ENCODE measurements around the gene SHC2. TPM values are rescaled to one million over a fixed set of nuclear protein-coding genes. Genes with fewer than 3 reads are reported as not detected.

SHC2 gene
- total and polyA plus RNA-seq, 2 of the 8 experiments (the other 6 are each of a cell fraction or from before 2014, with no cell fraction given), result 4.4 to 7.3 TPM

- TF ChIP-seq RBBP5 (IDR thresholded peaks at IDR 0.05; ENCODE audit: borderline replicate concordance, low read depth, low read length), result no peak
- TF ChIP-seq SRF (IDR thresholded peaks at IDR 0.05; ENCODE audit: low read depth, low read length), result no peak
- no peak for TF ChIP-seq CBX8 (IDR thresholded peaks at IDR 0.05; ENCODE audit: borderline replicate concordance, low read depth, low read length)
These were observed 88.4 kb downstream of the SHC2 start (continued) for GRCh38 chr19:372306-372890.

Measured in H1 (cell line).